Mesendoderm (in vitro differentiated cells): ENCODE data around the gene CEP104.

Source experiments
- DNase-seq: peaks from one replicate; pipeline ENCODE4 v3.0.0; 2013
- H2AK5ac ChIP-seq: 2 replicates; pipeline ENCODE4 v1.6.1; 2013; ENCODE audit warnings: low read length, inconsistent platforms
- H2BK120ac ChIP-seq: 2 replicates; pipeline ENCODE4 v1.6.1; 2013; ENCODE audit warnings: low read depth, mild to moderate bottlenecking, low read length, moderate library complexity, mixed read lengths
- H2BK15ac ChIP-seq: replicated peaks from 2 replicates; pipeline ENCODE4 v1.6.1; 2013; ENCODE audit warnings: low read depth, mild to moderate bottlenecking, moderate library complexity
- H2BK5ac ChIP-seq: 2 replicates; pipeline ENCODE4 v1.6.1; 2013; ENCODE audit warnings: low read length, inconsistent platforms
- H3K18ac ChIP-seq: 2 replicates; pipeline ENCODE4 v1.6.1; 2013; ENCODE audit warnings: mild to moderate bottlenecking, low read length, mixed read lengths
- H3K23ac ChIP-seq: one replicate; pipeline ENCODE4 v1.6.1; 2013; ENCODE audit warnings: low read length
- H3K27ac ChIP-seq: 2 replicates; pipeline ENCODE4 v1.5.1; 2013; ENCODE audit warnings: low read depth, mild to moderate bottlenecking, inconsistent platforms, low read length, moderate library complexity
- H3K27me3 ChIP-seq: 2 replicates; pipeline ENCODE4 v1.6.1; 2013; ENCODE audit warnings: low read length, control low read depth, mild to moderate bottlenecking, inconsistent platforms; ENCODE audit not compliant: insufficient read depth, poor library complexity
- H3K36me3 ChIP-seq: 2 replicates; pipeline ENCODE4 v1.6.1; 2013; ENCODE audit warnings: low read length, inconsistent platforms; ENCODE audit not compliant: control insufficient read depth, insufficient read depth
- H3K4ac ChIP-seq: one replicate; pipeline ENCODE4 v1.6.1; 2013; ENCODE audit warnings: low read depth, mild to moderate bottlenecking, low read length, moderate library complexity
- H3K4me1 ChIP-seq: 2 replicates; pipeline ENCODE4 v1.6.1; 2013; ENCODE audit warnings: low read depth, low read length, inconsistent platforms; ENCODE audit not compliant: control insufficient read depth
- H3K4me2 ChIP-seq: 2 replicates; pipeline ENCODE4 v1.6.1; 2013; ENCODE audit warnings: low read length
- H3K4me3 ChIP-seq: 2 replicates; pipeline ENCODE4 v1.5.1; 2013; ENCODE audit warnings: mild to moderate bottlenecking, low read length
- H3K56ac ChIP-seq: one replicate; pipeline ENCODE4 v1.6.1; 2013; ENCODE audit warnings: low read length
- H3K79me1 ChIP-seq: 2 replicates; pipeline ENCODE4 v1.6.1; 2013; ENCODE audit warnings: low read length, inconsistent platforms
- H3K79me2 ChIP-seq: 2 replicates; pipeline ENCODE4 v1.6.1; 2013; ENCODE audit warnings: mild to moderate bottlenecking, low read length; ENCODE audit not compliant: control insufficient read depth, insufficient read depth
- H3K9ac ChIP-seq: 2 replicates; pipeline ENCODE4 v1.6.1; 2013; ENCODE audit warnings: low read length, inconsistent platforms
- H4K5ac ChIP-seq: one replicate; pipeline ENCODE4 v1.6.1; 2013; ENCODE audit warnings: low read length
- H4K8ac ChIP-seq: one replicate; pipeline ENCODE4 v1.6.1; 2013; ENCODE audit warnings: low read depth, mild to moderate bottlenecking, control low read depth, low read length, moderate library complexity
- WGBS: extraction: QIAGEN DNeasy Blood & Tissue Kit; methylation state at CpG from one replicate; pipeline ENCODE4 v1.1.7; 2013; ENCODE audit warnings: low lambda C conversion rate, missing lambda C conversion rate; ENCODE audit not compliant: insufficient coverage; ENCODE audit errors: extremely low coverage; 5-methylcytosine and 5-hydroxymethylcytosine counted together

CEP104 gene

GRCh38 chr1:3786468-3787348 lies 70.3 kb downstream of the CEP104 start:
- no CpG with 5 or more reads among the region's 45 CpGs for WGBS
- Histone ChIP-seq H3K79me2 (peaks cover 30% of the 10 kb centered on the region), H3K79me1 (peaks cover 16% of the 10 kb centered on the region), H3K18ac (no peak overlapping the region), H2BK5ac (no peak overlapping the region), H3K27me3 (no peaks in the 10 kb centered on the region), H3K36me3 (peaks cover 15% of the 10 kb centered on the region), H3K4me2 (no peak overlapping the region), H3K23ac (no peak overlapping the region), H3K4ac (no peak overlapping the region), H3K4me1 (no peaks in the 10 kb centered on the region), H3K4me3 (no peak overlapping the region), H3K27ac (no peak overlapping the region), H4K8ac (no peak overlapping the region), H3K56ac (no peak overlapping the region), H2AK5ac (no peak overlapping the region), H2BK15ac (no peak overlapping the region), H4K5ac (no peak overlapping the region), H3K9ac (no peak overlapping the region), H2BK120ac (no peak overlapping the region)
- DNase-seq, result no peak

GRCh38 chr1:3785456-3786157 lies 71.4 kb downstream of the CEP104 start:
- peaks cover 15% of the 10 kb centered on the region for H3K36me3 ChIP-seq
- no peak overlapping the region for H3K23ac ChIP-seq
- DNase-seq, result peak; percentile 57
- H3K4me1 ChIP-seq, result no peaks in the 10 kb centered on the region
- no peak overlapping the region for H4K5ac ChIP-seq
- no peaks in the 10 kb centered on the region for H3K27me3 ChIP-seq
- H3K79me2 ChIP-seq, result peaks cover 23% of the 10 kb centered on the region
- H3K18ac ChIP-seq, result no peak overlapping the region
- no peak overlapping the region for H3K9ac ChIP-seq
- no peak overlapping the region for H3K27ac ChIP-seq
- no peak overlapping the region for H3K4me2 ChIP-seq
- peaks cover 13% of the 10 kb centered on the region for H3K79me1 ChIP-seq
- no CpG with 5 or more reads among the region's 14 CpGs for WGBS
- no peak overlapping the region for H2BK15ac ChIP-seq
- no peak overlapping the region for H2BK120ac ChIP-seq
- H3K4me3 ChIP-seq, result no peak overlapping the region
- H3K4ac ChIP-seq, result no peak overlapping the region
- no peak overlapping the region for H2BK5ac ChIP-seq
- H4K8ac ChIP-seq, result no peak overlapping the region
- H2AK5ac ChIP-seq, result no peak overlapping the region
- no peak overlapping the region for H3K56ac ChIP-seq

GRCh38 chr1:3785045-3785444 lies 72.0 kb downstream of the CEP104 start:
- Histone ChIP-seq H2BK120ac (no peak overlapping the region), H3K36me3 (peaks cover 17% of the 10 kb centered on the region), H3K79me1 (peaks cover 10% of the 10 kb centered on the region), H3K18ac (no peak overlapping the region), H4K8ac (no peak overlapping the region), H3K27ac (no peak overlapping the region), H3K23ac (no peak overlapping the region), H3K4me2 (no peak overlapping the region), H3K79me2 (peaks cover 18% of the 10 kb centered on the region), H3K9ac (no peak overlapping the region), H4K5ac (no peak overlapping the region), H3K27me3 (no peaks in the 10 kb centered on the region), H2BK5ac (no peak overlapping the region), H3K4me3 (no peak overlapping the region), H2BK15ac (no peak overlapping the region), H3K4ac (no peak overlapping the region), H2AK5ac (no peak overlapping the region), H3K4me1 (no peaks in the 10 kb centered on the region), H3K56ac (no peak overlapping the region)
- no peak for DNase-seq
- no CpG with 5 or more reads among the region's 13 CpGs for WGBS

GRCh38 chr1:3783651-3784474 lies 73.1 kb downstream of the CEP104 start:
- no peak overlapping the region for H2AK5ac ChIP-seq
- H2BK120ac ChIP-seq, result no peak overlapping the region
- no peak overlapping the region for H3K9ac ChIP-seq
- H4K5ac ChIP-seq, result no peak overlapping the region
- peaks cover 20% of the 10 kb centered on the region for H3K36me3 ChIP-seq
- no peak overlapping the region for H3K56ac ChIP-seq
- H3K4me2 ChIP-seq, result no peak overlapping the region
- no peak for DNase-seq
- H2BK15ac ChIP-seq, result no peak overlapping the region
- no peak overlapping the region for H3K4ac ChIP-seq
- H4K8ac ChIP-seq, result no peak overlapping the region
- no peak overlapping the region for H3K23ac ChIP-seq
- H3K4me1 ChIP-seq, result no peaks in the 10 kb centered on the region
- no peak overlapping the region for H3K18ac ChIP-seq
- H3K4me3 ChIP-seq, result no peak overlapping the region
- H3K79me1 ChIP-seq, result peaks cover 7% of the 10 kb centered on the region
- no peak overlapping the region for H2BK5ac ChIP-seq
- no CpG with 5 or more reads among the region's 30 CpGs for WGBS
- no peaks in the 10 kb centered on the region for H3K27me3 ChIP-seq
- no peak overlapping the region for H3K27ac ChIP-seq
- H3K79me2 ChIP-seq, result peaks cover 7% of the 10 kb centered on the region

- no peak overlapping the region for H2BK5ac ChIP-seq
- no peak overlapping the region for H3K18ac ChIP-seq
- H4K5ac ChIP-seq, result no peak overlapping the region
- no peak overlapping the region for H3K27ac ChIP-seq
- H3K4ac ChIP-seq, result no peak overlapping the region
- no peaks in the 10 kb centered on the region for H3K79me2 ChIP-seq
- no peak overlapping the region for H3K4me2 ChIP-seq
- no peak overlapping the region for H2BK120ac ChIP-seq
- DNase-seq, result no peak
- H3K23ac ChIP-seq, result no peak overlapping the region
- H3K36me3 ChIP-seq, result peaks cover 16% of the 10 kb centered on the region
- no peak overlapping the region for H2BK15ac ChIP-seq
- H2AK5ac ChIP-seq, result no peak overlapping the region
- H3K4me1 ChIP-seq, result no peaks in the 10 kb centered on the region
- no CpG with 5 or more reads among the region's 21 CpGs for WGBS
- H4K8ac ChIP-seq, result no peak overlapping the region
- H3K4me3 ChIP-seq, result no peak overlapping the region
- no peaks in the 10 kb centered on the region for H3K27me3 ChIP-seq
- no peak overlapping the region for H3K9ac ChIP-seq
- no peaks in the 10 kb centered on the region for H3K79me1 ChIP-seq
- H3K56ac ChIP-seq, result no peak overlapping the region
Observed at GRCh38 chr1:3780901-3781300, 76.1 kb downstream of the CEP104 start.
